B cell (primary cell): Measurements from ENCODE around the gene PRDM10. TPM values are rescaled to one million over a fixed set of nuclear protein-coding genes. Genes with fewer than 3 reads are reported as not detected.

Source experiments
- ATAC-seq: fragments of 200-7000 bp; cut with Tn5 transposase; one replicate; pipeline ENCODE4 v1.10.0; 2021; ENCODE audit warnings: low read depth, mild to moderate bottlenecking, moderate number of reproducible peaks, moderate library complexity
- CTCF ChIA-PET: fragments of 350-600 bp; sonication (Branson Sonifier 250); formaldehyde crosslinking; loops from one replicate; lab custom pipeline; 2021; ENCODE audit warnings: antibody characterized with exemption, inconsistent platforms; lab: Charles Lee
- POLR2A ChIA-PET: fragments of 350-600 bp; sonication (Branson Sonifier 250); formaldehyde crosslinking; loops from one replicate; lab custom pipeline; 2021; ENCODE audit warnings: antibody characterized with exemption; lab: Charles Lee
- DNase-seq: peaks from one replicate; pipeline ENCODE4 v3.0.0; 2013
- H2AFZ ChIP-seq: 2 replicates; pipeline ENCODE4 v1.6.1; 2012; ENCODE audit warnings: mild to moderate bottlenecking, low read depth, low read length; ENCODE audit not compliant: insufficient read depth, poor library complexity, severe bottlenecking
- H3K27ac ChIP-seq, 2 donors: 1 replicate in 1 of 2; 2 replicates in 1 of 2; pipeline ENCODE4 v1.5.1; 2012 to 2013; ENCODE audit warnings: low read length in 2 of 2, mild to moderate bottlenecking in 2 of 2, moderate library complexity in 1 of 2
- H3K27me3 ChIP-seq, 4 experiments: fragments of 200-600 bp in 1 of 4; sonication (generic) in 1 of 4; replicated peaks in 1 of 4; 1 replicate in 2 of 4; 2 replicates in 2 of 4; pipeline versions ENCODE4 v1.6.1 to v1.7.0; 2013 to 2016; ENCODE audit warnings: low read length in 3 of 4, mild to moderate bottlenecking in 2 of 4, mixed read lengths in 1 of 4, moderate library complexity in 1 of 4; ENCODE audit not compliant: insufficient read depth in 4 of 4, control insufficient read depth in 3 of 4; ENCODE audit errors: control extremely low read depth in 1 of 4
- H3K36me3 ChIP-seq, 2 experiments: replicated peaks in 1 of 2; 1 replicate in 1 of 2; 2 replicates in 1 of 2; pipeline versions ENCODE4 v1.6.1 to v1.7.1; 2013; ENCODE audit warnings: low read length in 1 of 2; ENCODE audit not compliant: insufficient read depth in 2 of 2, control insufficient read depth in 1 of 2; ENCODE audit errors: control extremely low read depth in 1 of 2, extremely low read depth in 1 of 2
- H3K4me1 ChIP-seq, 2 donors: fragments of 200-600 bp in 1 of 2; sonication (generic) in 1 of 2; 1 replicate in 1 of 2; 2 replicates in 1 of 2; pipeline versions ENCODE4 v1.5.1 to v1.6.1; 2013 to 2017; ENCODE audit warnings: low read length in 2 of 2; ENCODE audit not compliant: control insufficient read depth in 2 of 2, insufficient read depth in 2 of 2
- H3K4me2 ChIP-seq: replicated peaks from 2 replicates; pipeline ENCODE3; 2012; ENCODE audit warnings: mild to moderate bottlenecking, low read depth, low read length; ENCODE audit not compliant: poor library complexity, severe bottlenecking
- H3K4me3 ChIP-seq, 5 experiments: fragments of 200-600 bp in 1 of 5; sonication (generic) in 1 of 5; 1 replicate in 3 of 5; 2 replicates in 2 of 5; pipeline versions ENCODE4 v1.5.1 to v1.7.0; 2011 to 2016; ENCODE audit warnings: low read length in 4 of 5, mild to moderate bottlenecking in 4 of 5, low read depth in 2 of 5, control low read depth in 1 of 5, moderate library complexity in 1 of 5; ENCODE audit not compliant: insufficient read depth in 1 of 5; ENCODE audit errors: control extremely low read depth in 1 of 5, extremely low read depth in 1 of 5
- H3K79me2 ChIP-seq: fragments of 200-600 bp; sonication (generic); one replicate; pipeline ENCODE4 v1.6.0; 2016; ENCODE audit warnings: low read length; ENCODE audit not compliant: control insufficient read depth, insufficient read depth
- H3K9ac ChIP-seq: fragments of 200-600 bp; sonication (generic); 2 replicates; pipeline ENCODE4 v1.6.1; 2017; ENCODE audit warnings: mild to moderate bottlenecking, low read length, moderate library complexity
- H3K9me3 ChIP-seq, 3 donors: one replicate each; pipeline versions ENCODE4 v1.6.1 to v1.7.1; 2013; ENCODE audit warnings: low read length in 2 of 3; ENCODE audit not compliant: control insufficient read depth in 2 of 3, insufficient read depth in 1 of 3; ENCODE audit errors: control extremely low read depth in 1 of 3
- H4K20me1 ChIP-seq: 2 replicates; pipeline ENCODE4 v1.6.0; 2012; ENCODE audit warnings: mild to moderate bottlenecking, low read length; ENCODE audit not compliant: insufficient read depth, control insufficient read depth, poor library complexity, severe bottlenecking
- H3K27ac Mint-ChIP-seq: one replicate; pipeline ENCODE4 v1.8.0; 2021; ENCODE audit warnings: mixed read lengths
- H3K27me3 Mint-ChIP-seq: one replicate; pipeline ENCODE4 v1.8.0; 2021; ENCODE audit warnings: mixed read lengths
- H3K4me1 Mint-ChIP-seq: one replicate; pipeline ENCODE4 v1.8.0; 2021; ENCODE audit warnings: mixed read lengths
- H3K4me3 Mint-ChIP-seq: one replicate; pipeline ENCODE4 v1.8.0; 2021; ENCODE audit warnings: mixed read lengths
- H3K9me3 Mint-ChIP-seq: one replicate; pipeline ENCODE4 v1.8.0; 2022; ENCODE audit warnings: mixed read lengths; ENCODE audit not compliant: insufficient read depth
- CTCF ChIP-seq: fragments of 200-600 bp; IDR thresholded peaks from one replicate; pipeline ENCODE4 v1.8.0; 2022; ENCODE audit warnings: antibody characterized with exemption, mild to moderate bottlenecking
- EZH2 ChIP-seq: IDR thresholded peaks from 2 replicates; pipeline ENCODE4 v1.6.1; 2012; ENCODE audit warnings: borderline replicate concordance, low read depth, mild to moderate bottlenecking, moderate library complexity, low read length; ENCODE audit not compliant: insufficient read depth, poor library complexity, severe bottlenecking
- WGBS: methylation state at CpG from one replicate; pipeline ENCODE4 v1.1.5; 2013; ENCODE audit warnings: missing lambda C conversion rate; ENCODE audit not compliant: insufficient coverage; 5-methylcytosine and 5-hydroxymethylcytosine counted together
- intact Hi-C: fragments of 100-400 bp; cut with micrococcal nuclease; formaldehyde crosslinking; loops from one replicate; pipeline ENCODE4 v1.10.0; 2022
- polyA plus RNA-seq: library from polyadenylated mRNA; depleted of rRNA; stranded (reverse); fragments of >200 nt; gene quantifications from 2 replicates; pipeline ENCODE4 v1.2.3, GENCODE V29; 2012
- total RNA-seq, 2 donors: library from RNA; stranded (reverse); fragments of 120-200 nt in 1 of 2; gene quantifications; 1 replicate in 1 of 2; 2 replicates in 1 of 2; pipeline versions ENCODE4 v1.2.3 to v1.2.4, GENCODE V29; 2013 to 2022

Gene PRDM10
- total and polyA plus RNA-seq, 2 donors (not counting 1 experiment from before 2014, with no cell fraction given): 4.5 to 17.5 TPM

- H3K36me3 ChIP-seq: no peaks in the 10 kb centered on the region
- 100% methylated on average over 2 of the region's 5 CpGs for WGBS
- no peak overlapping the region for H3K27ac ChIP-seq
- Mint-ChIP-seq H3K27me3 (peaks cover 23% of the 10 kb centered on the region), H3K4me3 (no peak overlapping the region), H3K9me3 (no peaks in the 10 kb centered on the region), H3K4me1 (peaks cover 31% of the 10 kb centered on the region), H3K27ac (no peak overlapping the region)
- H3K4me2 ChIP-seq: no peak overlapping the region
- ATAC-seq (no peak), DNase-seq (no peak)
- intact Hi-C loops: no loop called here
- peaks cover 22 to 28% of the 10 kb centered on the region in 2 donors for H3K4me1 ChIP-seq
- H3K79me2 ChIP-seq: peaks cover 30% of the 10 kb centered on the region
- no peaks in the 10 kb centered on the region for H3K9me3 ChIP-seq
- ChIA-PET POLR2A (interaction anchor here (0.6 kb wide), 1 partner anchor 47 kb away, joined by 9 read pairs; no protein-coding TSS in a partner anchor), CTCF (interaction anchor here (0.8 to 2.6 kb wide), 5 partner anchors 15 to 173 kb away, joined by 3 to 20 read pairs (median 3); no protein-coding TSS in a partner anchor)
- H3K4me3 ChIP-seq: no peak overlapping the region
- H2AFZ ChIP-seq: no peak overlapping the region
- H3K9ac ChIP-seq: no peak overlapping the region
- peaks cover 46% of the 10 kb centered on the region for H4K20me1 ChIP-seq
- TF ChIP-seq EZH2 (no peak), CTCF (no peak)
- H3K27me3 ChIP-seq: peaks cover 0 to 24% (median 2%) of the 10 kb centered on the region in 4 experiments
Observed at GRCh38 chr11:129973809-129974208, 28.8 kb downstream of the PRDM10 start.

GRCh38 chr11:129973068-129973467 lies 29.6 kb downstream of the PRDM10 start:
- DNase-seq: peak; percentile 57
- Histone ChIP-seq H3K9me3 (no peaks in the 10 kb centered on the region), H3K4me1 (peaks cover 22 to 28% of the 10 kb centered on the region in 2 donors), H3K4me2 (peak overlapping the region; percentile 46), H3K4me3 (peak overlapping the region in 1 of 5 experiments; percentile 9), H4K20me1 (peaks cover 46% of the 10 kb centered on the region), H3K27me3 (peaks cover 0 to 32% (median 2%) of the 10 kb centered on the region in 4 experiments), H3K9ac (peak overlapping the region; percentile 15), H3K36me3 (no peaks in the 10 kb centered on the region), H3K79me2 (peaks cover 37% of the 10 kb centered on the region), H2AFZ (no peak overlapping the region), H3K27ac (no peak overlapping the region)
- intact Hi-C loops: no loop called here
- Mint-ChIP-seq H3K27me3 (peaks cover 26% of the 10 kb centered on the region), H3K9me3 (no peaks in the 10 kb centered on the region), H3K27ac (no peak overlapping the region), H3K4me3 (peak overlapping the region; percentile 77), H3K4me1 (peaks cover 31% of the 10 kb centered on the region)
- TF ChIP-seq EZH2: no peak
- no peak for TF ChIP-seq CTCF
- ChIA-PET POLR2A (no interaction called here), CTCF (interaction anchor here (0.6 to 2.6 kb wide), 7 partner anchors 16 to 173 kb away, joined by 3 to 20 read pairs (median 3); no protein-coding TSS in a partner anchor)
- WGBS: no CpG with 5 or more reads among the region's 1 CpG
- peak; percentile 60 for ATAC-seq
